Measurements from ENCODE around the gene TRUB1.

GRCh38 chr10:114915294-114915693 is 22.7 kb upstream of the TRUB1 start:
- TF ChIP-seq CTCF (IDR thresholded peaks at IDR 0.05) (no peak), POLR2A (IDR thresholded peaks at IDR 0.05) (no peak), POLR2AphosphoS5 (IDR thresholded peaks at IDR 0.05) (no peak)

Measured in breast epithelium (tissue), 3 donors.